Thoracic aorta (tissue), 2 donors: ENCODE data around the gene AQP7. TPM values are rescaled to one million over a fixed set of nuclear protein-coding genes. Genes with fewer than 3 reads are reported as not detected.
"Not testable (repeated sequence)": the region's sequence is repeated elsewhere in the genome, so short reads cannot be mapped to it uniquely, and the experiment has no call there.

Source experiments
- ATAC-seq: fragments of 150-250 bp; one replicate; pipeline ENCODE4 v1.8.0; 2017; ENCODE audit warnings: low read depth; ENCODE audit not compliant: insufficient number of reproducible peaks, low FRiP score
- DNase-seq: peaks from one replicate; pipeline ENCODE4 v3.0.0-alpha.2; 2020; ENCODE audit warnings: low spot score
- H3K27ac ChIP-seq, 2 donors: fragments of 200-600 bp; sonication (generic); 1 replicate in 1 of 2; 2 replicates in 1 of 2; pipeline ENCODE4 v1.5.1; 2016; ENCODE audit warnings: mild to moderate bottlenecking in 2 of 2, moderate library complexity in 2 of 2
- H3K27me3 ChIP-seq: fragments of 200-600 bp; sonication (generic); replicated peaks from 2 replicates; pipeline ENCODE4 v1.6.0; 2016; ENCODE audit warnings: mild to moderate bottlenecking; ENCODE audit not compliant: insufficient read depth
- H3K36me3 ChIP-seq: fragments of 200-600 bp; sonication (generic); one replicate; pipeline ENCODE4 v1.5.1; 2016
- H3K4me1 ChIP-seq, 2 donors: fragments of 200-600 bp; sonication (generic); 1 replicate in 1 of 2; 2 replicates in 1 of 2; pipeline versions ENCODE4 v1.5.1 to v1.6.0; 2016; ENCODE audit warnings: low read depth in 2 of 2, mild to moderate bottlenecking in 1 of 2; ENCODE audit not compliant: control insufficient read depth in 1 of 2
- H3K4me3 ChIP-seq: fragments of 200-600 bp; sonication (generic); 2 replicates; pipeline ENCODE4 v1.5.1; 2016; ENCODE audit warnings: mild to moderate bottlenecking
- H3K9me3 ChIP-seq: fragments of 200-600 bp; sonication (generic); 2 replicates; pipeline ENCODE4 v1.5.1; 2016
- total RNA-seq, 2 donors: library from RNA; depleted of rRNA; stranded (reverse); fragments of >200 nt; gene quantifications; one replicate each; pipeline versions ENCODE4 v1.1.0 to v1.2.3, GENCODE V29; 2016
- TF ChIP-seq, protein P1 (sequence below): fragments of 200-600 bp; sonication (generic); IDR thresholded peaks from one replicate; pipeline ENCODE4 v1.5.1; 2019; ENCODE audit warnings: antibody characterized with exemption

Gene AQP7
- total RNA-seq, 2 donors from 2014 or later: 1.8 to 1.9 TPM

DNA sequence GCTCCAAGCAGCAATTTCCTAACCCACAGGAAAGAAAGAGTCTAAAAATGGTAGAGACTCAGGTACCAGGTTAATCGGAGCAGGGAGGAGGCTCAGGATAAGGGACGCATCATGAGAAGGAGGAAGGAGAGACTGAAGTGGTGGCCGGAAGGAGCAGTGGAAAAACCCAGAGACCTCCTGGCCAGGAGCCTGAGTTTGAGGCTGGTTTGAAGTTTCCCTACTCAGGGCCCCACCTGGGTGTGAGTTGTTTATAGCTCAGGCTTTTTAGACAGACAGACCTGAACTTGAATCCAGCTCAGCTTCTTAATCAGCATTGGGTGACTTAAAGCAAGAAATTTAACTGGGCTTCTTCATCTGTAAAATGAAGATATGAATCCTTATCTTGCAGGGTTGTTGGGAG, 11.9 kb upstream of the AQP7 start:
- H3K4me3 ChIP-seq: no peak overlapping the region
- H3K9me3 ChIP-seq: no peaks in the 10 kb centered on the region
- no peaks in the 10 kb centered on the region for H3K27me3 ChIP-seq
- TF ChIP-seq, protein P1, sequence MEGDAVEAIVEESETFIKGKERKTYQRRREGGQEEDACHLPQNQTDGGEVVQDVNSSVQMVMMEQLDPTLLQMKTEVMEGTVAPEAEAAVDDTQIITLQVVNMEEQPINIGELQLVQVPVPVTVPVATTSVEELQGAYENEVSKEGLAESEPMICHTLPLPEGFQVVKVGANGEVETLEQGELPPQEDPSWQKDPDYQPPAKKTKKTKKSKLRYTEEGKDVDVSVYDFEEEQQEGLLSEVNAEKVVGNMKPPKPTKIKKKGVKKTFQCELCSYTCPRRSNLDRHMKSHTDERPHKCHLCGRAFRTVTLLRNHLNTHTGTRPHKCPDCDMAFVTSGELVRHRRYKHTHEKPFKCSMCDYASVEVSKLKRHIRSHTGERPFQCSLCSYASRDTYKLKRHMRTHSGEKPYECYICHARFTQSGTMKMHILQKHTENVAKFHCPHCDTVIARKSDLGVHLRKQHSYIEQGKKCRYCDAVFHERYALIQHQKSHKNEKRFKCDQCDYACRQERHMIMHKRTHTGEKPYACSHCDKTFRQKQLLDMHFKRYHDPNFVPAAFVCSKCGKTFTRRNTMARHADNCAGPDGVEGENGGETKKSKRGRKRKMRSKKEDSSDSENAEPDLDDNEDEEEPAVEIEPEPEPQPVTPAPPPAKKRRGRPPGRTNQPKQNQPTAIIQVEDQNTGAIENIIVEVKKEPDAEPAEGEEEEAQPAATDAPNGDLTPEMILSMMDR: no peak
- no peak for ATAC-seq
- no peaks in the 10 kb centered on the region for H3K36me3 ChIP-seq
- DNase-seq: no peak
- H3K27ac ChIP-seq: no peak overlapping the region
- peaks cover 0 to 7% of the 10 kb centered on the region in 2 donors for H3K4me1 ChIP-seq

DNA sequence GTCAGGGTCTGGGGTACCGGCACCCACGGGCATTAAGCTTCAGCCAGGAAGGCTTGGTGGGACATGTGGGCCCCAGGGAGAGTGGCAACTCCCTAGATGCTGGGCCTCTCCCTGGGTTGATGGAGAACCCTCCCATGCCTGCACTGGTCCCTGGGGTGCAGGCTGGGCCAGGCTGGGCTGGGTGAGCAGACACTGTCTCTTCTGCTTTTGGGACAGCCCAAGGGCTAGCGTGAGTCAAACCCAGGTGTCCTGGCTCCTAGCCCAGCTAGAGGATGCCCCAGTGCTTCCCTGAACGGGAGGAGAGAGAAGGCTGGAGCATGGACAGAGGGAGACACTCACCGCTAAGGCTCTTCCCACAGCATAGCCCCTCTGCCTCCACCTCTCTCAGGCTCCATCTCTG, 5.7 kb upstream of the AQP7 start:
- Histone ChIP-seq H3K27ac (no peak overlapping the region), H3K4me1 (peaks cover 0 to 3% of the 10 kb centered on the region in 2 donors), H3K4me3 (no peak overlapping the region), H3K27me3 (no peaks in the 10 kb centered on the region), H3K9me3 (no peaks in the 10 kb centered on the region), H3K36me3 (no peaks in the 10 kb centered on the region)
- ATAC-seq (no peak), DNase-seq (no peak)
- TF ChIP-seq, protein P1: no peak

DNA sequence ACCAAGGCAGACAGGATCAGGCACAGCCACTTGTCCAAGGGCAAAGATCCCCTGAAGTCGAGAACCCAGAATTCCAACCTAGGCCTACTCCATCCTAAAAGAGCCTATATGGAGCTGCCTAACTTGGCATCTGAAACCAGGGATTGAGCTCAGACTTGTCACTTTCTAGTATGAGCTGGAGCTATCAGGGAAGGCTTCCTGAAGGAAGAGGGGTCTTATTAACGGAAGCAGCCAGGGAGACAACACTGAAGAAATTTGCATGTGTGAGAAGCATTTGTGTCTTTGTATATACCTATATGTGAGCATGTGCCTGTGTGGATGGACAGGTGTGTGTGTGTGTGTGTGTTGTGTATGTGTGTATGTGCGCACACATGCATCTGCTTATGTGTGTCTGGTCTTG, 4.7 kb upstream of the AQP7 start:
- peaks cover 4 to 13% of the 10 kb centered on the region in 2 donors for H3K4me1 ChIP-seq
- no peak overlapping the region for H3K27ac ChIP-seq
- no peaks in the 10 kb centered on the region for H3K9me3 ChIP-seq
- H3K27me3 ChIP-seq: no peaks in the 10 kb centered on the region
- H3K4me3 ChIP-seq: no peak overlapping the region
- TF ChIP-seq, protein P1: no peak
- DNase-seq (no peak), ATAC-seq (no peak)
- H3K36me3 ChIP-seq: no peaks in the 10 kb centered on the region

DNA sequence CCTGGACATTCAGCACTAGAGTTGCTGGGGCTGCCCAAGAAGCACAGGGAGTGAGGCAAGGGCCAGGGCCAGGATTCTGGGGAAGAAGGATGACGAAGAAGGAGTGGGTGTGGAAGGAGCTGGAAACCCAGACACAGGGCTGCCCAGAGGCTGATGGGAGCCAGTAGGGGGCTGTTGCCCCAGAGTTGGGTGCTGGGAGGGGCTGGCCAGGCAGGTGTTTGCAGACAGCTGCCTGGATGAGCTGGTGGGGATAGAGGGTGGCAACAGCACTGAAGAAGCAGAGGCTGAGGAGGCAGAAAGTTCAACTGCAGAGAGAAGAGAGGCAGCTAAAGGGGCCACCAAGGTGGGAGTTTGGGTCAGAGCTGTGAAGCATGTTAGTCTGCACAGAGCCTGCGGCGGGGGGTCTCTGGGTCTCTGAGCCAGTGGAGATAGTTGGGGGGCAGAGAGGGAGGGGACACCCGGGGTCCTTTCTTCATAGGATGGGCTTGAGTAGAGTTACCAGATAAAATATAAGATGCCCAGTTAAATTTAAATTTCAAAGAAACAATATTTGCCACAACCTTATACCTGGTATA, 2.5 kb upstream of the AQP7 start:
- no peak overlapping the region for H3K4me3 ChIP-seq
- H3K4me1 ChIP-seq: peaks cover 4 to 17% of the 10 kb centered on the region in 2 donors
- no peaks in the 10 kb centered on the region for H3K9me3 ChIP-seq
- TF ChIP-seq, protein P1: no peak
- DNase-seq: no peak
- ATAC-seq: no peak
- H3K27me3 ChIP-seq: no peaks in the 10 kb centered on the region
- no peak overlapping the region for H3K27ac ChIP-seq
- no peaks in the 10 kb centered on the region for H3K36me3 ChIP-seq

DNA sequence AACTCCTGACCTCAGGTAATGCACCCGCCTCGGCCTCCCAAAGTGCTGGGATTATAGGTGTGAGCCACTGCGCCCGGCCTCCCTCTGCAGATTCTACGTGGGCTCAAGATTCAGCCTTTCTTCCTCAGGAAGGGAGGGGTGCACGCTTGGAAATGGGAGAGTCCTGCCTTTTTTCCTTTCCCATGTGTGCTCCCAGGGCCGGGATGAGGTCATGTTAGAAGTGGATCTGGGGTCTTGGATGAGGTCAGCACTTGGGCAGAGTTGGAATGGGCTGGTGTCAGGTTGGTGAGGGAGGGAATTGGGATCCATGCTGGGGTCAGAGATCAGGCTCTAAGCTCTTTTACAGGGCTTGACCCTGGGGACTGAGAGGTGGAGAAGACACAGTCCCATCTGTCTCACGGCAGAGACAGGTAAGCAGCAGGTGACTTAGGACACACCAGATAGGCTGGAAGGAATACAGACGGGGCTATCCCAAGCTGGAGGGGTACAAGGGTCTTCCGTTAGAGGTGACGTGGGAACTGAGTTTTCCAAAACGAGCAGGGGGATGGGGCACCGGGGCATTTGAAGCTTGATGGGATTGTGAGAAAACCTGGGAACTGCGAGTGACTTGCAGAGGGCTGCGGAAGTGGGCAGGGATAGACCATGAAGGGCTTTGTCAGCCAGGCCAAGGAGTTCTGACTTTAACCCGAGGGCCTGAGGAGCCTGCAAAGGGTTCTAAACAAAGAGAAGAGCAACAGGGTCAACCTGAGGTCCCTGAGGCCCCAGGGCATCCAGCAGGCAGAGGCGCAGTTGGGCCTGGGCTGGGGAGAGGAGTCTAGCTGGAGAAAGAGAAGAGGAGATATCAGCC, 1.8 kb upstream of the AQP7 start:
- Histone ChIP-seq H3K4me3 (no peak overlapping the region), H3K9me3 (no peaks in the 10 kb centered on the region), H3K36me3 (no peaks in the 10 kb centered on the region), H3K4me1 (peaks cover 4 to 17% of the 10 kb centered on the region in 2 donors), H3K27ac (no peak overlapping the region), H3K27me3 (no peaks in the 10 kb centered on the region)
- TF ChIP-seq, protein P1: no peak
- no peak for DNase-seq
- no peak for ATAC-seq

DNA sequence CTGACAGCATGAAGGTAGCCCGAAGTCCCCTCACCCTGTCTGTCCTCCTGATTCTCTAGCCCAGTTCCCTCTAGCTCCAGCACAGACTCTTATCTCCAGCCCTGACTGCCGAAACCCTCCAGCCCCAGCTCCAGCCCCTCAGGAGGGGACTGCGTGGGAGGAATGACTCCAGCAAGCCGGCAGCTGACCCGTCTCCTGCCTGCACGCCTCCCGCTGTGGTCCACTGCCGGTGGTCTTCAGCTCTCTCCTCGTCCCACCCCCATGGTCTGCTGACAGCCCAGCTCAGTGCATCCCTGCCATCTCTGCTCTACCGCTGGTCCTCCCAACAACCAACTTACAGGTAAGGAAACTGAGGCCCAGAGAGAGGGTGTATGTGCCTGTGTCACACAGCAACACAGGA, 559 bp downstream of the AQP7 start:
- not testable (repeated sequence) for H3K27me3 ChIP-seq, H3K36me3 ChIP-seq, DNase-seq, H3K9me3 ChIP-seq, ATAC-seq, H3K27ac ChIP-seq, H3K4me3 ChIP-seq
- peaks cover 4 to 17% of the 10 kb centered on the region in 2 donors for H3K4me1 ChIP-seq

DNA sequence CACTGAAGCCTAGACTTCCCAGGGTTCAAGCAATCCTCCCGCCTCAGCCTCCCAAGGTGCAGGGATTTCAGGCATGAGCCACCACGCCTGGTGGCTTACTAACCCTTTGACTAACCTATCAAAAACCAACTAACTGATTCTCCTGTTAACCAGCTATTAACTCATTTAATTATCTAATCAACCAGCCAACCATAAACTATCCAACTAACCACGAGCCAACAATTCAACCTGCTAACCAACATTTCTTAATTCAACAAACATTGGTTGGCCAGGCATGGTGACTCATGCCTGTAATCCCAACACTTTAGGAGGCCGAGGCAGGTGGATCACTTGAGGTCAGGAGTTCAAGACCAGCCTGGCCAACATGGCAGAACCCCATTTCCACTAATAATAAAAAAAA, 3.3 kb downstream of the AQP7 start:
- not testable (repeated sequence) for H3K27ac ChIP-seq, DNase-seq, H3K9me3 ChIP-seq, H3K27me3 ChIP-seq, ATAC-seq, H3K36me3 ChIP-seq, H3K4me3 ChIP-seq
- H3K4me1 ChIP-seq: peaks cover 4 to 17% of the 10 kb centered on the region in 2 donors

DNA sequence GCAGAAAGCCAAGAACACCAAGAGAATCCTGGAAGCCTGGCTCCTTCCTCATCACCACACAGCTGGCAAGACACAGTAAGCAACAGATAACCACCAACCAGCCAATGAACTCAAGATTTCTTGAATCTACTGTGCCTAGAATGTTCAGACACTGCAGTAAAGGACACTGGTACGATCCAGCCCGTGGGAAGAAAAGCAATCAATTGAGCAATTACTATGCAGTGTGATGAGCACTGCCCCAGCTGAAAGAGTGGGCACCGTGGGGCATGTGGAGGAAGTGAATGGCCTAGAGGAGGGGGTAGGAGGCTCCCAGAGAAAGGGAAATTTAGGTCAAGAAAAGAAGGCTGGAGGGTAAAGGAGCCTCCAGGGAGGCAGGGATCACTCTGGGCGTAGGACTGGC, 4.6 kb downstream of the AQP7 start:
- not testable (repeated sequence) for H3K27me3 ChIP-seq, DNase-seq

More for the DNA sequence above, 4.6 kb downstream of the AQP7 start:
- H3K4me1 ChIP-seq: peaks cover 6 to 14% of the 10 kb centered on the region in 2 donors
- not testable (repeated sequence) for H3K9me3 ChIP-seq, H3K27ac ChIP-seq, H3K36me3 ChIP-seq, H3K4me3 ChIP-seq, ATAC-seq
